C4-2B (cell line): ENCODE measurements around the gene BBS5.

Experiments
- ZFX ChIP-seq: fragments of 450-650 bp; IDR thresholded peaks from 2 replicates; pipeline ENCODE4 v1.6.1; 2017
- TF ChIP-seq, protein P1 (sequence below): fragments of 450-650 bp; conservative IDR thresholded peaks from 2 replicates; pipeline ENCODE4 v1.5.1; 2017; ENCODE audit warnings: mild to moderate bottlenecking

DNA sequence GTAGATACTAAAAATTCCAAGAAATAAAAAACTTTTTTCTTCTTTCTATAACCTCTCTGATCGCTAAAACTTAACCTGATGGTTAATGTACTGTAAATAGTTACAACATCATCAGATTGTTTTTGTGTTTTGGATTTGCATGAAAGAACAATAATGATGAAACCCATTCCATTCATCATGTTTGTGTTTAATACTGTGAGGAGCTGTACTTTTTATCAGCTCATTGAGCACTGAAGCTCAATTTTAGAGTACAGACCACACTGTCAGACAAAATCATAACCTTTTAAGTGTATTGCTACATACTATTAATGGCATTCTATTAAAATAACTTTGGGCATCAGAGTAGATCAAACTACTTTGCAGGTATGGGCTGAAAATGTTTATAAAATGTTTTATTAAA, 14.8 kb upstream of the BBS5 start:
- TF ChIP-seq, protein P1, sequence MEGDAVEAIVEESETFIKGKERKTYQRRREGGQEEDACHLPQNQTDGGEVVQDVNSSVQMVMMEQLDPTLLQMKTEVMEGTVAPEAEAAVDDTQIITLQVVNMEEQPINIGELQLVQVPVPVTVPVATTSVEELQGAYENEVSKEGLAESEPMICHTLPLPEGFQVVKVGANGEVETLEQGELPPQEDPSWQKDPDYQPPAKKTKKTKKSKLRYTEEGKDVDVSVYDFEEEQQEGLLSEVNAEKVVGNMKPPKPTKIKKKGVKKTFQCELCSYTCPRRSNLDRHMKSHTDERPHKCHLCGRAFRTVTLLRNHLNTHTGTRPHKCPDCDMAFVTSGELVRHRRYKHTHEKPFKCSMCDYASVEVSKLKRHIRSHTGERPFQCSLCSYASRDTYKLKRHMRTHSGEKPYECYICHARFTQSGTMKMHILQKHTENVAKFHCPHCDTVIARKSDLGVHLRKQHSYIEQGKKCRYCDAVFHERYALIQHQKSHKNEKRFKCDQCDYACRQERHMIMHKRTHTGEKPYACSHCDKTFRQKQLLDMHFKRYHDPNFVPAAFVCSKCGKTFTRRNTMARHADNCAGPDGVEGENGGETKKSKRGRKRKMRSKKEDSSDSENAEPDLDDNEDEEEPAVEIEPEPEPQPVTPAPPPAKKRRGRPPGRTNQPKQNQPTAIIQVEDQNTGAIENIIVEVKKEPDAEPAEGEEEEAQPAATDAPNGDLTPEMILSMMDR, result no peak
- no peak for TF ChIP-seq ZFX
